Panc1 (cell line): ENCODE results near the gene ULBP3.

Experiments used
- CTCF ChIP-seq: fragments of 450-650 bp; IDR thresholded peaks from 2 replicates; pipeline ENCODE4 v1.5.1; 2017; ENCODE audit warnings: mild to moderate bottlenecking
- REST ChIP-seq, 2 experiments: IDR thresholded peaks; 2 replicates each; pipeline ENCODE4 v1.6.1; 2011 to 2012; ENCODE audit warnings: low read depth in 2 of 2, control low read depth in 1 of 2, low read length in 1 of 2, mild to moderate bottlenecking in 1 of 2, moderate library complexity in 1 of 2; ENCODE audit not compliant: insufficient read depth in 1 of 2

DNA sequence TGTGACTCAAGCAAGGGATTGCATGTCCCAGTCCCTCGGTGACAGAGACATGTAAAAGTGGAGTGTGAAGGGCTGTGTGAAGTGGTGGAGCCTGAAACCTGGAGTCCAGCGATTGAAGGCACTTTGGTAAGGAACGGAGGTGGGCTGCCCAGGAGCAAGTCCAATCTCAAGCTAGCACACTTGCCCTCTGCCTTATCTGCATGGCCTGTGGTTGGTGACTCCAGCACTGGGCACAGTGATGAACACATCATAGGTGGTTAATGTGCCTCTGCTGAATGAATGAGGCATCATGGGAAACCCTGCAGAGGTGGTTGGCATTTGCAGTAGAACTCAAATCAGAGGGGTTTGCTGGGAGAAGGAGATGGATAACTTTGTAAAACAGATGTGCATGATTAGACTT is 14.9 kb upstream of the ULBP3 start:
- no peak for TF ChIP-seq CTCF
- TF ChIP-seq REST (IDR thresholded peaks at IDR 0.05; ENCODE audit: insufficient read depth in 1 of 2, low read depth in 2 of 2, low read length in 1 of 2): no peak
